ENCODE data around the gene SLC6A16.

SLC6A16 gene

GRCh38 chr19:49264258-49264657, 60.7 kb downstream of the SLC6A16 start:
- DNase-seq, result no peak

- DNase-seq, result no peak
Observed at GRCh38 chr19:49261602-49262001, 63.4 kb downstream of the SLC6A16 start.

- no peak for DNase-seq
Observed at GRCh38 chr19:49256691-49257090, 68.3 kb downstream of the SLC6A16 start.

- DNase-seq, result no peak
Observed at GRCh38 chr19:49255674-49256073, 69.3 kb downstream of the SLC6A16 start.

- no peak for DNase-seq
Observed at GRCh38 chr19:49249933-49250332, 75.1 kb downstream of the SLC6A16 start.

GRCh38 chr19:49247676-49248075, 77.3 kb downstream of the SLC6A16 start:
- DNase-seq, result no peak

GRCh38 chr19:49244256-49244655, 80.7 kb downstream of the SLC6A16 start:
- DNase-seq, result no peak

GRCh38 chr19:49243726-49244125, 81.3 kb downstream of the SLC6A16 start:
- DNase-seq, result no peak

- no peak for DNase-seq
Observed at GRCh38 chr19:49243129-49243528, 81.9 kb downstream of the SLC6A16 start.

GRCh38 chr19:49241769-49242168, 83.2 kb downstream of the SLC6A16 start:
- no peak for DNase-seq
